Measurements from ENCODE around the gene RAB23.
A peak's percentile ranks its signal among the peaks of the same experiment; 100 is the strongest.

Gene RAB23

DNA sequence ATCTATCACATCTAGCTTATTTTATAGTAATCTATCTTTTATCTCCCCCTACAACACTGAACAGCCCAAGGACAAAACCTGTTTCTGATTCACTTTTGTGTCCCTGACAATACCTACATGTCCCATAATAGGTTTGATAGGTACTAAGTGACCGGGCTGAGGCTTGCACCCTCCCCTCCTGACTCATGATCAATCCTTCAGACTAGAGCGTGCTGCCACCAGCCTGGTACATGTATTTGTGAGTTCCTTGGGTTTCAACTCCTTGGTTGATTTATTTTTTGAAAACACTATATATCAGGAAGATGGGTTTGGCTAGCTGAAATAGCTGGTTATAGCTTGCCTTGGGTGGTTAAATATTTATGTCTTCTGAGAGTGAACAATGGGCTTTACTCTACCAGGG lies 41.6 kb upstream of the RAB23 start:
- Histone ChIP-seq H3K27ac (replicated peaks; ENCODE audit: low read length) (no peak overlapping the region), H3K4ac (ENCODE audit: low read length) (no peak overlapping the region), H3K27me3 (ENCODE audit: control insufficient read depth in 3 of 3, insufficient read depth in 3 of 3, low read depth in 1 of 3, low read length in 3 of 3) (no peaks in the 10 kb centered on the region), H3K9me3 (replicated peaks in 1 of 2; ENCODE audit: control insufficient read depth in 2 of 2, insufficient read depth in 1 of 2, low read depth in 1 of 2, low read length in 2 of 2) (no peaks in the 10 kb centered on the region), H3K18ac (ENCODE audit: low read length) (no peak overlapping the region), H2BK15ac (ENCODE audit: low read length) (no peak overlapping the region), H2BK120ac (ENCODE audit: low read depth, low read length) (no peak overlapping the region), H2BK5ac (ENCODE audit: low read length) (no peak overlapping the region), H3K4me1 (ENCODE audit: control insufficient read depth in 2 of 2, insufficient read depth in 1 of 2, low read depth in 1 of 2, low read length in 2 of 2) (peaks cover 0 to 2% of the 10 kb centered on the region in 2 donors), H2BK12ac (ENCODE audit: low read length) (no peak overlapping the region), H4K8ac (ENCODE audit: low read depth, low read length) (no peak overlapping the region), H3K4me3 (ENCODE audit: low read length in 2 of 2) (no peak overlapping the region), H3K23ac (ENCODE audit: low read depth, low read length, poor library complexity) (no peak overlapping the region), H4K91ac (ENCODE audit: low read depth, low read length, poor library complexity) (no peak overlapping the region), H3K9ac (ENCODE audit: low read depth, low read length, poor library complexity) (no peak overlapping the region), H2AK5ac (ENCODE audit: low read depth, low read length) (no peak overlapping the region), H2AFZ (ENCODE audit: low read length) (no peak overlapping the region), H3K36me3 (replicated peaks in 1 of 2; ENCODE audit: control insufficient read depth in 2 of 2, insufficient read depth in 2 of 2, low read length in 2 of 2) (no peaks in the 10 kb centered on the region), H3K4me2 (ENCODE audit: insufficient read depth, low read length, poor library complexity, severe bottlenecking) (no peak overlapping the region), H3K79me1 (ENCODE audit: low read depth, low read length) (no peaks in the 10 kb centered on the region), H3K14ac (ENCODE audit: low read length) (no peak overlapping the region)
- no peak for DNase-seq (ENCODE audit: low spot score)
- WGBS, 2 donors (ENCODE audit: extremely low coverage in 2 of 2, insufficient read length in 2 of 2, insufficient replicate concordance in 1 of 2) = no CpG with 5 or more reads among the region's 2 CpGs

DNA sequence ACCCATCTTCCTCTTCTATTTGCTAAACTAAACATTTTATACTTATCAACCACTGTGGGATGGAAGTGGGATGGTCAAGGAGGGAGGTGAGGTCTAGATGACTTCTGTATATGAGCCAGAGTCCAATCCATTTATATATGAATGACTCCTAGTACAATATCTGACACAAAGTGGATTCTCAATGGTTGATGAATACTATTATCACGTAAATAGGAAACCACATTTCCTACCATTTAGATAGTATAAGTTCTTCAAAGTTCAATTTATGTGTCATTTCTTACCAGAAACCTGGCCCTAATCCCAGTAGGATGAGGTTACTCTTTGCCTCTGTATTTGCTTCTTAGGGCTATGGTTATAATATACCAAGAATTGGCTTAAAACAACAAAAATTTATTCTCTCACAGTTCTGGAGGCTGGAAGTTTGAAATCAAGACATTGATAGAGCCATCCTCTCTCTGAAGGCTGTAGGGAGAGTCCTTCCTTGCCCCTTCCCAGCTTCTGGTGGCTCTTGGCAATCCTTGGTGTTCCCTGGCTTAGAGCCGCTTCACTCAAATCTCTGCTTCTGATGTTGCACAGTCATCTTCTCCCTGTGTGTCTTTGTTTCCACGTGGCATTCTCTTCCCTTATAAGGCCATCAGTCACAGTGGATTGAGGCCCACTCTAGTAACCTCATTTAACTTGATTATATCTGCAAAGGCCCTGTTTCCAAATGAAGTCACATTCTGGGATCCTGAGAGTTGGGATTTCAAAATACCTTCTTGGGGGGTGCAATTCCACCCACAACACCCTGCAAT lies 41.0 kb upstream of the RAB23 start:
- H2BK5ac ChIP-seq (ENCODE audit: low read length) = no peak overlapping the region
- H3K4ac ChIP-seq (ENCODE audit: low read length) = no peak overlapping the region
- H2AFZ ChIP-seq (ENCODE audit: low read length) = peak overlapping the region; percentile 48
- H3K23ac ChIP-seq (ENCODE audit: low read depth, low read length, poor library complexity) = no peak overlapping the region
- H2BK120ac ChIP-seq (ENCODE audit: low read depth, low read length) = no peak overlapping the region
- no peak overlapping the region for H3K4me3 ChIP-seq (ENCODE audit: low read length in 2 of 2)
- H3K18ac ChIP-seq (ENCODE audit: low read length) = no peak overlapping the region
- no peak overlapping the region for H4K91ac ChIP-seq (ENCODE audit: low read depth, low read length, poor library complexity)
- no peak overlapping the region for H3K14ac ChIP-seq (ENCODE audit: low read length)
- no peak overlapping the region for H3K9ac ChIP-seq (ENCODE audit: low read depth, low read length, poor library complexity)
- H3K36me3 ChIP-seq (replicated peaks in 1 of 2; ENCODE audit: control insufficient read depth in 2 of 2, insufficient read depth in 2 of 2, low read length in 2 of 2) = no peaks in the 10 kb centered on the region
- no peak overlapping the region for H2BK12ac ChIP-seq (ENCODE audit: low read length)
- WGBS, 2 donors (ENCODE audit: extremely low coverage in 2 of 2, insufficient read length in 2 of 2, insufficient replicate concordance in 1 of 2) = no CpG with 5 or more reads among the region's 3 CpGs
- H2AK5ac ChIP-seq (ENCODE audit: low read depth, low read length) = no peak overlapping the region
- H3K27ac ChIP-seq (replicated peaks; ENCODE audit: low read length) = no peak overlapping the region
- H3K27me3 ChIP-seq (ENCODE audit: control insufficient read depth in 3 of 3, insufficient read depth in 3 of 3, low read depth in 1 of 3, low read length in 3 of 3) = no peaks in the 10 kb centered on the region
- H3K4me2 ChIP-seq (ENCODE audit: insufficient read depth, low read length, poor library complexity, severe bottlenecking) = no peak overlapping the region
- no peak for DNase-seq (ENCODE audit: low spot score)
- H4K8ac ChIP-seq (ENCODE audit: low read depth, low read length) = no peak overlapping the region
- H2BK15ac ChIP-seq (ENCODE audit: low read length) = no peak overlapping the region
- peaks cover 0 to 2% of the 10 kb centered on the region in 2 donors for H3K4me1 ChIP-seq (ENCODE audit: control insufficient read depth in 2 of 2, insufficient read depth in 1 of 2, low read depth in 1 of 2, low read length in 2 of 2)
- no peaks in the 10 kb centered on the region for H3K9me3 ChIP-seq (replicated peaks in 1 of 2; ENCODE audit: control insufficient read depth in 2 of 2, insufficient read depth in 1 of 2, low read depth in 1 of 2, low read length in 2 of 2)
- no peaks in the 10 kb centered on the region for H3K79me1 ChIP-seq (ENCODE audit: low read depth, low read length)

DNA sequence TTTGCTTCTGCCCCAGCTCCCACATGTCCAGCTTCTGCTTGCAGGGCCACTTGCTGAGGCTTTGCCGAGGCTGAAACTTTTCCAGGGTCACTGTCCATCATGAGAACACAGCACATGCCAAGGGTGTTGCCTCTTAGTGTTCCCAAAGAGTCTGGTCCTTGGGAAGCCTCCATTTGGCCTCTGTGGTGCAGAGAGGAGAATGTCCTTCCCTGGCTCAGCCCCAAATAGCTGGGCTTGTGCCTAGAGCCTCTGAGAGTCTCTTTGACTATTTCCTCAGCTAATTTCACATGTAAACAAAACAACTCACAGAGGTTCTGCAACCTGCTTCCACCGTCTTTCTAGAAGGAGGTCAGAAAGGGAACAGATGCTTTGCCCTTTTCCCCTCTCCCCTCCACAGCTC lies 40.4 kb upstream of the RAB23 start:
- H3K18ac ChIP-seq (ENCODE audit: low read length) = no peak overlapping the region
- H3K4me3 ChIP-seq (ENCODE audit: low read length in 2 of 2) = no peak overlapping the region
- no peaks in the 10 kb centered on the region for H3K79me1 ChIP-seq (ENCODE audit: low read depth, low read length)
- no peak overlapping the region for H2AK5ac ChIP-seq (ENCODE audit: low read depth, low read length)
- no peak overlapping the region for H3K4me2 ChIP-seq (ENCODE audit: insufficient read depth, low read length, poor library complexity, severe bottlenecking)
- no peak overlapping the region for H2AFZ ChIP-seq (ENCODE audit: low read length)
- no peaks in the 10 kb centered on the region for H3K4me1 ChIP-seq (ENCODE audit: control insufficient read depth in 2 of 2, insufficient read depth in 1 of 2, low read depth in 1 of 2, low read length in 2 of 2)
- no peaks in the 10 kb centered on the region for H3K36me3 ChIP-seq (replicated peaks in 1 of 2; ENCODE audit: control insufficient read depth in 2 of 2, insufficient read depth in 2 of 2, low read length in 2 of 2)
- H2BK5ac ChIP-seq (ENCODE audit: low read length) = no peak overlapping the region
- DNase-seq (ENCODE audit: low spot score) = no peak
- no peak overlapping the region for H4K8ac ChIP-seq (ENCODE audit: low read depth, low read length)
- no peaks in the 10 kb centered on the region for H3K9me3 ChIP-seq (replicated peaks in 1 of 2; ENCODE audit: control insufficient read depth in 2 of 2, insufficient read depth in 1 of 2, low read depth in 1 of 2, low read length in 2 of 2)
- WGBS, 2 donors (ENCODE audit: extremely low coverage in 2 of 2, insufficient read length in 2 of 2, insufficient replicate concordance in 1 of 2) = no CpG with 5 or more reads among the region's 2 CpGs
- H3K4ac ChIP-seq (ENCODE audit: low read length) = no peak overlapping the region
- H3K23ac ChIP-seq (ENCODE audit: low read depth, low read length, poor library complexity) = no peak overlapping the region
- H3K14ac ChIP-seq (ENCODE audit: low read length) = no peak overlapping the region
- H3K27me3 ChIP-seq (ENCODE audit: control insufficient read depth in 3 of 3, insufficient read depth in 3 of 3, low read depth in 1 of 3, low read length in 3 of 3) = no peaks in the 10 kb centered on the region
- no peak overlapping the region for H2BK12ac ChIP-seq (ENCODE audit: low read length)
- H3K27ac ChIP-seq (replicated peaks; ENCODE audit: low read length) = no peak overlapping the region
- no peak overlapping the region for H2BK15ac ChIP-seq (ENCODE audit: low read length)
- no peak overlapping the region for H4K91ac ChIP-seq (ENCODE audit: low read depth, low read length, poor library complexity)
- H3K9ac ChIP-seq (ENCODE audit: low read depth, low read length, poor library complexity) = no peak overlapping the region
- H2BK120ac ChIP-seq (ENCODE audit: low read depth, low read length) = no peak overlapping the region

DNA sequence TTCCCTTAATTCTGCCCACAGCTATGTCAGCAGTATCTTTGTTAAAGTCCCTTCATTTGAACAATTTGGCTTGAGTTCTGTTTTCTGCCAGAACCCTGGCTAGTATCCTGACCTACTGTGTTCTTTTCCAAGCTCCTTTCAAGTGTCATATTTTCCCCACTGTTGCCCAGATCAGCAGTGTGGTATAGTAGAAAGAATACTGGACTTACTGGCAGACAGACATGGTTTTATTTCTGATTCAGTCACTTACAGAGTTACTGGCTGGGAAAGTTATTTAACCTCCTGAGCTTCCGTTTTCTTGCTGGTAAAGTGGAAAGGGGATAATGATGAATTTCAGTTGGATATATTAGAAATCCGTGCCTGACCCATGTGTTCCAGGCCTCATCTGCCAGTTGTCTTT lies 39.8 kb upstream of the RAB23 start:
- WGBS, 2 donors (ENCODE audit: extremely low coverage in 2 of 2, insufficient read length in 2 of 2, insufficient replicate concordance in 1 of 2) = no CpG with 5 or more reads among the region's 2 CpGs
- Histone ChIP-seq H3K9ac (ENCODE audit: low read depth, low read length, poor library complexity) (no peak overlapping the region), H3K9me3 (replicated peaks in 1 of 2; ENCODE audit: control insufficient read depth in 2 of 2, insufficient read depth in 1 of 2, low read depth in 1 of 2, low read length in 2 of 2) (no peaks in the 10 kb centered on the region), H3K23ac (ENCODE audit: low read depth, low read length, poor library complexity) (no peak overlapping the region), H3K4me2 (ENCODE audit: insufficient read depth, low read length, poor library complexity, severe bottlenecking) (no peak overlapping the region), H2BK15ac (ENCODE audit: low read length) (no peak overlapping the region), H3K36me3 (replicated peaks in 1 of 2; ENCODE audit: control insufficient read depth in 2 of 2, insufficient read depth in 2 of 2, low read length in 2 of 2) (no peaks in the 10 kb centered on the region), H3K4me3 (ENCODE audit: low read length in 2 of 2) (no peak overlapping the region), H2AK5ac (ENCODE audit: low read depth, low read length) (no peak overlapping the region), H3K79me1 (ENCODE audit: low read depth, low read length) (no peaks in the 10 kb centered on the region), H3K4ac (ENCODE audit: low read length) (no peak overlapping the region), H2BK5ac (ENCODE audit: low read length) (no peak overlapping the region), H3K18ac (ENCODE audit: low read length) (no peak overlapping the region), H3K27me3 (ENCODE audit: control insufficient read depth in 3 of 3, insufficient read depth in 3 of 3, low read depth in 1 of 3, low read length in 3 of 3) (no peaks in the 10 kb centered on the region), H3K14ac (ENCODE audit: low read length) (no peak overlapping the region), H4K91ac (ENCODE audit: low read depth, low read length, poor library complexity) (no peak overlapping the region), H2BK120ac (ENCODE audit: low read depth, low read length) (no peak overlapping the region), H3K27ac (replicated peaks; ENCODE audit: low read length) (no peak overlapping the region), H2AFZ (ENCODE audit: low read length) (no peak overlapping the region), H3K4me1 (ENCODE audit: control insufficient read depth in 2 of 2, insufficient read depth in 1 of 2, low read depth in 1 of 2, low read length in 2 of 2) (no peaks in the 10 kb centered on the region), H4K8ac (ENCODE audit: low read depth, low read length) (no peak overlapping the region), H2BK12ac (ENCODE audit: low read length) (no peak overlapping the region)
- DNase-seq (ENCODE audit: low spot score) = no peak

Data from neuronal stem cell (in vitro differentiated cells).